A673 (cell line): ENCODE data around the gene NTN3. TPM values are rescaled to one million over a fixed set of nuclear protein-coding genes. Genes with fewer than 3 reads are reported as not detected.

Experiments used
- BruUV-seq: library from RNA; stranded (reverse); fragments of 400-500 nt; replicated peaks from 2 replicates; lab custom pipeline; 2021; lab: Mats Ljungman, UMichigan
- CTCF ChIA-PET: fragments of 300-600 bp; sonication (Branson Sonifier 250); formaldehyde crosslinking; loops from one replicate; lab custom pipeline; 2022; ENCODE audit warnings: antibody characterized with exemption; lab: Charles Lee
- POLR2A ChIA-PET: fragments of 300-600 bp; sonication (Branson Sonifier 250); formaldehyde crosslinking; loops from one replicate; lab custom pipeline; 2022; ENCODE audit warnings: antibody characterized with exemption; ENCODE audit not compliant: low non-redundant PET; lab: Charles Lee
- DNase-seq: peaks from one replicate; pipeline ENCODE4 v3.0.0-alpha.2; 2015; ENCODE audit warnings: low spot score
- H3K27ac ChIP-seq: fragments of 200-600 bp; sonication (generic); 2 replicates; pipeline ENCODE4 v1.5.1; 2016; ENCODE audit warnings: mixed run types, low read depth, mild to moderate bottlenecking, mixed read lengths, antibody characterized with exemption, low read length; ENCODE audit not compliant: poor library complexity, severe bottlenecking
- H3K27me3 ChIP-seq: fragments of 200-600 bp; sonication (generic); replicated peaks from 2 replicates; pipeline ENCODE4 v1.6.1; 2017; ENCODE audit warnings: mixed run types, low read depth, mild to moderate bottlenecking, mixed read lengths, antibody characterized with exemption, low read length; ENCODE audit not compliant: insufficient read depth, poor library complexity
- H3K36me3 ChIP-seq: fragments of 200-600 bp; sonication (generic); 2 replicates; pipeline ENCODE4 v1.6.1; 2016; ENCODE audit warnings: mixed run types, mild to moderate bottlenecking, mixed read lengths, antibody characterized with exemption, low read length; ENCODE audit not compliant: insufficient read depth, poor library complexity, severe bottlenecking
- H3K4me1 ChIP-seq: fragments of 200-600 bp; sonication (generic); 2 replicates; pipeline ENCODE4 v1.6.1; 2017; ENCODE audit warnings: mixed run types, mild to moderate bottlenecking, mixed read lengths, antibody characterized with exemption, low read length; ENCODE audit not compliant: insufficient read depth, poor library complexity, severe bottlenecking
- H3K4me3 ChIP-seq: fragments of 200-600 bp; sonication (generic); 2 replicates; pipeline ENCODE4 v1.5.1; 2016; ENCODE audit warnings: low read depth, mixed run types, mild to moderate bottlenecking, mixed read lengths, low read length; ENCODE audit not compliant: poor library complexity, severe bottlenecking
- H3K9me3 ChIP-seq: fragments of 200-600 bp; sonication (generic); 2 replicates; pipeline ENCODE4 v1.6.1; 2016; ENCODE audit warnings: mixed run types, low read depth, mild to moderate bottlenecking, mixed read lengths, antibody characterized with exemption, low read length; ENCODE audit not compliant: poor library complexity, severe bottlenecking
- EZH2 ChIP-seq: fragments of 200-600 bp; sonication (generic); IDR thresholded peaks from 2 replicates; pipeline ENCODE4 v1.6.1; 2017; ENCODE audit warnings: borderline replicate concordance, low read depth, mild to moderate bottlenecking, mixed read lengths, antibody characterized with exemption, low read length; ENCODE audit not compliant: poor library complexity, severe bottlenecking
- intact Hi-C: fragments of 100-400 bp; cut with micrococcal nuclease; formaldehyde crosslinking; loops from one replicate; pipeline ENCODE4 v1.10.0; 2022; ENCODE audit not compliant: unreplicated experiment
- total RNA-seq: library from RNA; stranded (reverse); gene quantifications from 2 replicates; pipeline ENCODE4 v1.2.3, GENCODE V29; 2021
- TF ChIP-seq, protein P1 (sequence below): fragments of 300-800, 200-600 bp; sonication (generic); conservative IDR thresholded peaks from 2 replicates; pipeline ENCODE4 v1.5.1; 2017; ENCODE audit warnings: low read depth, mild to moderate bottlenecking, antibody characterized with exemption, low read length, moderate library complexity, mixed read lengths

NTN3 gene
- total RNA-seq, 1 experiment from 2014 or later: 1.6 TPM

DNA sequence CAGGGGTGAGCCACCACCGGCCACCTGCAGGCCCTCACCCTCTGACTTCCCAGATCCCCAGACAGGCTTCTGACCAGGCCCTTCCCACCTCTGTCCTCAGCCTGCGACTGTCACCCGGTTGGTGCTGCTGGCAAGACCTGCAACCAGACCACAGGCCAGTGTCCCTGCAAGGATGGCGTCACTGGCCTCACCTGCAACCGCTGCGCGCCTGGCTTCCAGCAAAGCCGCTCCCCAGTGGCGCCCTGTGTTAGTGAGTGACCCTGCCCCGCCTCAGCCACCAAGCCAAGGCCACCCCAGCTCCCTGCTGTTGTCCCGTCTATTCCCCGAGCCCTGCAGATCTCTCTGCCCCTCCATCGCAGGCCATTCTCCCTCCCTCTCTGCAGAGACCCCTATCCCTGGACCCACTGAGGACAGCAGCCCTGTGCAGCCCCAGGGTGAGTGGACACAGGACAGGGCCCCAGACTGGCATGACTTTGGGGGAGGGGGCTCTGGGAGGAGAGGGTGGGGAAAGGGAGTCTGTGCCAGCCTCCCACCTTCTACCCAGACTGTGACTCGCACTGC, 1.9 kb downstream of the NTN3 start:
- Histone ChIP-seq H3K27me3 (no peaks in the 10 kb centered on the region), H3K4me3 (peak overlapping the region; percentile 87), H3K36me3 (no peaks in the 10 kb centered on the region), H3K9me3 (no peaks in the 10 kb centered on the region), H3K4me1 (peaks cover 60% of the 10 kb centered on the region), H3K27ac (no peak overlapping the region)
- intact Hi-C loops: no loop called here
- DNase-seq: no peak
- CTCF ChIA-PET: no interaction called here
- POLR2A ChIA-PET: no interaction called here
- TF ChIP-seq, protein P1, sequence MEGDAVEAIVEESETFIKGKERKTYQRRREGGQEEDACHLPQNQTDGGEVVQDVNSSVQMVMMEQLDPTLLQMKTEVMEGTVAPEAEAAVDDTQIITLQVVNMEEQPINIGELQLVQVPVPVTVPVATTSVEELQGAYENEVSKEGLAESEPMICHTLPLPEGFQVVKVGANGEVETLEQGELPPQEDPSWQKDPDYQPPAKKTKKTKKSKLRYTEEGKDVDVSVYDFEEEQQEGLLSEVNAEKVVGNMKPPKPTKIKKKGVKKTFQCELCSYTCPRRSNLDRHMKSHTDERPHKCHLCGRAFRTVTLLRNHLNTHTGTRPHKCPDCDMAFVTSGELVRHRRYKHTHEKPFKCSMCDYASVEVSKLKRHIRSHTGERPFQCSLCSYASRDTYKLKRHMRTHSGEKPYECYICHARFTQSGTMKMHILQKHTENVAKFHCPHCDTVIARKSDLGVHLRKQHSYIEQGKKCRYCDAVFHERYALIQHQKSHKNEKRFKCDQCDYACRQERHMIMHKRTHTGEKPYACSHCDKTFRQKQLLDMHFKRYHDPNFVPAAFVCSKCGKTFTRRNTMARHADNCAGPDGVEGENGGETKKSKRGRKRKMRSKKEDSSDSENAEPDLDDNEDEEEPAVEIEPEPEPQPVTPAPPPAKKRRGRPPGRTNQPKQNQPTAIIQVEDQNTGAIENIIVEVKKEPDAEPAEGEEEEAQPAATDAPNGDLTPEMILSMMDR: no peak
- no peak for TF ChIP-seq EZH2
- no TSS peak for BruUV-seq

DNA sequence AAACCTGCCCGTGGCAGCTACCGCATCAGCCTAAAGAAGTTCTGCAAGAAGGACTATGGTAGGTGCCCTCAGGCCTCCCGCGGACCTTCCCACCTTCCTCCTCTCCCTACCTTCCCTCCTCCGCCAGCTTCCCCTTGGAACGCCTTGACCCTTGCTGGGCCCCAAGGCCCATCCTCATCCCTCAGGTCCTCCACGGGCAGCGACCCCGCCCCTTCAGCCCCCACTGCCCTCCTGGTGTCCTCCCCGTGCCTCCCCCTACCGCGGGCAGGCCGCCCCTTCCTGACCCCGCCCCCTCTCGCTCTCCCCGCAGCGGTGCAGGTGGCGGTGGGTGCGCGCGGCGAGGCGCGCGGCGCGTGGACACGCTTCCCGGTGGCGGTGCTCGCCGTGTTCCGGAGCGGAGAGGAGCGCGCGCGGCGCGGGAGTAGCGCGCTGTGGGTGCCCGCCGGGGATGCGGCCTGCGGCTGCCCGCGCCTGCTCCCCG, 2.4 kb downstream of the NTN3 start:
- no peak for TF ChIP-seq EZH2
- TF ChIP-seq, protein P1: no peak
- Histone ChIP-seq H3K4me3 (peak overlapping the region; percentile 87), H3K27ac (no peak overlapping the region), H3K36me3 (no peaks in the 10 kb centered on the region), H3K4me1 (peaks cover 54% of the 10 kb centered on the region), H3K9me3 (no peaks in the 10 kb centered on the region), H3K27me3 (no peaks in the 10 kb centered on the region)
- intact Hi-C loops: no loop called here
- DNase-seq: no peak
- POLR2A ChIA-PET: no interaction called here
- BruUV-seq: no TSS peak
- CTCF ChIA-PET: no interaction called here

DNA sequence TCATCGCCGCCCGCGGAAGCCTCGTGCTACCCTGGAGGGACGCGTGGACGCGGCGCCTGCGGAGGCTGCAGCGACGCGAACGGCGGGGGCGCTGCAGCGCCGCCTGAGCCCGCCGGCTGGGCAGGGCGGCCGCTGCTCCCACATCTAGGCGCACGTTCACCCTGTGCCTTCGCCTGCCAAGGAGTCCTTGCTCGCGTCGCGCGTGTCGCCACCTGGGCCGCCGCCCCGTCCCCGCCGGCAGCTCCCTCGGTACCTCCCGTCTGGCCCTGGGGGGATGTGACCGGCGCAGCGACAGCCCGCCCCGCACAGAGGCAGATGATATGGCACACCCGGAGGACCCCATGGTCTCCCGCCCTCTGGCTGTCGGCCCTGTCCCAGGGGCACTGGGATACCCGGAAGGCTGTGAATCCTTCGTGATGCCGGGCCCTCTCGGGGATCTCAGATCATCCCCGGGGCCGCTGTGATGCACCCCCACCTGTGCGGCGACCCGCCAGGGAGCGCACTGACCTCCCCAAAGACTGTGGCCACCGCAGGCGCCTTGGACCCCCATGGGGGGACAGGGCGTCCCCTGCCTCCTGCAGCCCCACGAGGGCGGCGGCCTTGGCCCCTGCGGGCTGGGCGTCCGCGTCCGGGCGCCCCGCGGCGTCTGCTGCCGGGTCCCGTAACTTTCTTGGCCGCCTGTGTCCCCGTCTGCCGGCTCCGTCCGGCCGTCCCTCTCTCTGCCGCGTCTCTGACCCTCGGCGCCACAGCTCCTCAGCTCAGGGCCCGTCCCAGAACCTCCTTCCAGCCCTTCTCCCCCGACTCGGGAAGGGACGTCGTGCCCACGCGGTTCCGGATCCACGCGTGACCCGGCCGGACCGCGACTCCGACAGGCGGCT, 3.1 kb downstream of the NTN3 start:
- Histone ChIP-seq H3K36me3 (no peaks in the 10 kb centered on the region), H3K27ac (peak overlapping the region; percentile 88), H3K27me3 (no peaks in the 10 kb centered on the region), H3K4me3 (peak overlapping the region; percentile 87), H3K4me1 (peaks cover 47% of the 10 kb centered on the region), H3K9me3 (no peaks in the 10 kb centered on the region)
- no peak for TF ChIP-seq EZH2
- TF ChIP-seq, protein P1: peak; percentile 36; the same call in 1 of the 2 replicates
- CTCF ChIA-PET: interaction anchor here (0.6 to 0.7 kb wide), 2 partner anchors 27 to 692 kb away, joined by 3 to 12 read pairs; partner anchors contain the start of gene NUBP2
- peak; percentile 70 for DNase-seq
- no TSS peak for BruUV-seq
- POLR2A ChIA-PET: interaction anchor here (0.5 kb wide), 1 partner anchor 39 kb away, joined by 3 read pairs; no protein-coding TSS in a partner anchor
- intact Hi-C loops: no loop called here
